Measurements from ENCODE around the gene ESPN.
"Not testable (repeated sequence)": the region's sequence is repeated elsewhere in the genome, so short reads cannot be mapped to it uniquely, and the experiment has no call there.

The ESPN gene

DNA sequence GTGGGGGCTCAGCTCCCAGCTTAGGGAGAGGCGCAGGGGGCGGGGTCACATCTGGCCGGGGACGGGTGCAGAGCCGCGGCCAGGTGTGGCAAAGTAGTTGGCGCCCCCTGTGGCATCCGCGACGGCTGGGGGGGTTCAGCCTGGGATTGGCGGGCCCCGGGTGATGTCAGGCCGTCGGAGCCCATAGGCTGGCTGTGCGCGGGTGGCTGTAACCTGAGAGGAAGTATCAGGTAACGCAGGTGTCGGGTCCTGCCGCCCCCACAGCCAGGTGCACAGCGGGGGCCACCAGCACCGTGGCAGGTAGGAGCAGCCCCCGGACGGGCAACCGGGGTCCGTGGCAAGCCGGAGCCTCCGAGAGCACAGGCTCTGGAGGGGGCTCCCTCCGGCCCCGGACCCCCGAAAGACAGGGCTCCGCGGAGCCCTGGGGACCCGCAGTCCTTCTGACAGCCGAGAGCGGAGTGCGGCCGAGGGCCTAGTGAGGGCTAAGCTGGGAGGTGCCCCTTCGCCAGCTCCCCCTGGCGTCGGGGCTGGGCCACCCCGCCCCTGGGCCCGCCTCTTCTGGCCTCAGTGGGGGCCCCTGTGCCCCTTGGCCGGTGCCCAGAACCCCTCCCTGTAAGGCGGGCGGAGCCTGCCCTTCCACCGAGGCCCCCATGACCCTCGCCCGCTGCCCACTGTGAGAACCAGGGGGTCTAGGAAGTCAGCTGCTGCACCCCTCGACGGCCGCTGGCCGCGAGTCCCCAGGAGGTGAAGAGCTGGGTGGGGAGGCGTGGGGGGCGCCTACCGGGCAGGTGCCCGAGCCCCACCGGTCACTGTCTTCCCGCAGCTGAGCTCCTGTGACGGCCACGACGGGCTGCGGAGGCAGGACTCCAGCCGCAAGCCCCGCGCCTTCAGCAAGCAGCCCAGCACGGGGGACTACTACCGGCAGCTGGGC lies 23.5 kb downstream of the ESPN start:
- DNase-seq (ENCODE audit: low read depth), result no peak

- no peak for DNase-seq (ENCODE audit: low read depth)
These were observed 24.4 kb downstream of the ESPN start for GRCh38 chr1:6448749-6449631.

DNA sequence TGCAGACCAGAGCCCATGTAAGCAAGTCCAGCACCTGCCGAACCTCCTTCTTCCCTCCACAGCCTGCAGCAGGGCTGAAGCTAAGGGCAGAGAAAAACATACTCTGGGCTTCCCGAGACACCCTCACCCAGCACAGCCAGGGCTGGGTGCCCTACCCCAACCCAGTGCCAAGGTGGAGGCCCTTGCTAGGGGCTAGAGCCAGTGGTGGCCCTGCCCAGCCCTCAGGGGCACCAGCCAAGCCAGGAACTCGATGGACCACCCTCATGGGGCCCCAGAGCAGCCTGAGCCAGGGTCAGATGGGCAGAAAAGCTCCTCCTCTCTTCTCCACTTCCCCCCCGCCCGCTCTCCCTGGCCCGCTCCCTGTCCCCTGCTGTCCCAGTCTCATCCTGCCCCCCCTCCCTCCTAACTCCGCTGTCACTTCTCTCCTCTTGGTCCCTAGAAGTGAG lies 25.5 kb downstream of the ESPN start:
- DNase-seq (ENCODE audit: low read depth), result no peak

GRCh38 chr1:6450486-6450885 lies 25.9 kb downstream of the ESPN start:
- not testable (repeated sequence) for DNase-seq (ENCODE audit: low read depth)

- DNase-seq (ENCODE audit: low read depth), result no peak
These were observed 26.4 kb downstream of the ESPN start for GRCh38 chr1:6450943-6451373.

DNA sequence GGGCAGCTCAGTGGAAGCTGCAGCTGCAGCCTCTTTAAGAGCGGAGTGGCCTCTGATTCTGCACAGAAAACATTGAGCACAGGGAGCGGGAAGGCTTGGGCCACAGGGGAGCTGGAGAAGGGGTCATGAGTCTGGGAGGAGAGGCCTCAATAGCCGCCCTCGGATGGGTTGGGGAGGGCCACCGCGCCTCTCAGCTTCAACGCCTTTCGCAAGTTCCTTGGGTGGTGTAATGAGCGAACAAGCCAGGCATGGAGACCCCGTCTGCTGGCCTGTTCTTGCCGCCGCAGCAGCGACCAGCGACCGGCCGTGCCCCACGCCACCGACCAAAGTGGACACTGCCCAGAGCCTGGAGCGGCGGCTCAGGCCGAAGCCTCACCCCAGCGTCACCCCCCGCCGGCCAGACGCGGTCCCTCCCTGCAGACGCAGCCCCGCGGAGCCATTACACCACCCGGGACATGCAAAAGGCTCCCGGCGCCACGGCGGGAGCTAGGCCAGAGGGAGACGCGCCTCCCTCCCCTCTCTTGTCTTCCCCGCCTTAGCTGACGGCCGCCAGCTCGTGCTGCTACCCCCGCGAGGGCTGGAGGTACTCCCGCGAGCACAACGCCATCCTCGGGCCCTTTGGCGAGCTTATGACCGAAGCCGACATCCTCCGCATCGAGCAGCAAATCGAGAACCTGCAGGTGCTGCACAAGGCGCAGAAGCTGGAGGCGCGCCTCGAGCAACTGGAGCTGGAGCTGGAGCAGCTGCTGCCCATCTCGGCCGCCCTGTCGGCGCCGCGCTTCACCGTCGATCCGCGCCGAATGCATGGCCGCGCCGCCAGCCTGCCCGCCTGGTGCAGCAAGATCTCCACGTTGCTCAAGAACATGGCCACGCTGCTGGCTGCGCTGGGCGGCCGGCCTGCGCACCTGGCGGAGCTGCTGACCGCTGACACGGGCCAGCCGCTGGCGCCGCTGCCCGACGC lies 29.6 kb downstream of the ESPN start:
- not testable (repeated sequence) for DNase-seq (ENCODE audit: low read depth)

DNA sequence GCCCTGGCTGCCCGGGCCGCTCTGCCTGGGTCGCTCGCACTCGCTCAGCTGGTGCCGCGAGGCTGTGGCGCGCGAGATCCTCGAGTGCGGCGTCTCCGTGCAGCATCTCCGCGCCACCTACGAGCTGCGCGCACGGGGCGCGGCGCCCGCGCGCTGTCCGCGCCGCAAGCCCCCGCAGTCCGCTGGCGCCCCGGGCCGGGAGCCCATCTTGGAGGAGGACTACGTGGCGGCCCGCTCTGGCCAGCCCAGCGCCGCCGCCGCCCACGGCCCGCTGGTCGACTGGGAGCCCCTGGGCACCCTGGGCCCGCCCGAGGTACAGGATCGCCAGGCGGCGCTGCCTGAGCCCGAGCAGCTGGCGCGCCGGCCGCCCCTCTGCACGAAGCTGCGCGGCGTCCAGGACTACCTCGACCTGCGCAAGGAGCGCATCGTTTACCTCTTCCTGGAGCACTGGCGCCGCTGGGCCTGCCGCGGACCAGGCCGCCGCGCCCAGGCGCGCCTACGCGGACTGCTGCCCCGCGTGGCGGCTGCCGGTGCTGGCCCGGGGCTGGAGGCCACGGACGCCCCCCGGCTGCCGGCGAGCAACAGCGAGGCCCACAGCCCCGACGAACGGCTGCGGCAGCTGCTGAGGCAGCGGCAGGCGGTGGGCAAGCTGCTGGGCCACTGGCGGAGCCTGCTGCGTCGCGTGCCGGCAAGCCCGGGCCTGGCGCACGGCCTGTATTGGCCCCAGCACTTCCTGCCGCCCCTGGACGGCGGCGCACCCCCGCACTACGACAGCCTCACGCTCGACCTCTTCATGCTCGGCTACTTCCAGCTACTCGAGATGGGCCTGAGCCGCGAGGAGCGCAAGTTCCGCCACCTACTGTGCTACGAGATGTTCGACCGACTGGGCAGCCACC lies 30.5 kb downstream of the ESPN start:
- DNase-seq (ENCODE audit: low read depth), result no peak

DNA sequence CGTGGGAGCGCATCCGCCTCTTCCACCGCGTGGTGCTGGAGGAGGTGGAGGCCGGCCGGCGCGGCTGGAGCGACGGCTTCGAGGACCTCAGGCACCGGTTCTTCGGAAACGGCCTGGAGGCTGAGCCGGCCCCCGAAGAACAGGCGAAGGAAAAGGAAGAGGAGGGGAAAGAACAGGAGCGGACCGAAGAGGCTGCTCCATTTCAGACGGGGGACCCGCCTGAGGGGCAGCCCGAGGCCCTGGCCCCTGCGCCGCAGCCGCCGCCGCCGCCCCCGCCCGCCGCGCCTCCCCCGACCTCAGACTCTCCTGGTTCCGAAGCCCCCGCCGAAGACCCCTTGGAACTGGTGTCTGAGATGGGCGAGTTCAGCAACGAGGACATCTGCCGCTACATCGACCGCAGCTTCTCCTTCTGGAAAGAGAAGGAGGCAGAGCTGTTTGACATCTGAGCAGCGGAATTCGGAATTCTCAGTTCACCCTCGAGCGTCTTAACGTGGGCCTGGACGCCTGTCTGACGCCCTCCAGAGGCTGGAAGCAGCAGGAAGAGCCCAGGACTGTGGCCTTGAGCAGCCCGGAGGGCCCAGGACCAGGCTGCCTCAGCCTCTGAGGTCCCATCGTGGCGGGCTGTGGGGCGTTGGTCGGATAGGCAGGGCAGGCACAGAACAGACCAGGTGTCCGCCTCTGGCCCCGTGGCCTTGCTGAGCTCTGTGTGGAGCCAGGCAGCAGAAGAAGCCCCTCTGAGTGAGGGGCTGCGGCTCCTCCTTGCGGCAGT lies 31.4 kb downstream of the ESPN start:
- DNase-seq (ENCODE audit: low read depth), result not testable (repeated sequence)

- no peak for DNase-seq (ENCODE audit: low read depth)
These were observed 32.4 kb downstream of the ESPN start for GRCh38 chr1:6456800-6457466.

GRCh38 chr1:6459850-6460265 lies 35.3 kb downstream of the ESPN start:
- no peak for DNase-seq (ENCODE audit: low read depth)

DNA sequence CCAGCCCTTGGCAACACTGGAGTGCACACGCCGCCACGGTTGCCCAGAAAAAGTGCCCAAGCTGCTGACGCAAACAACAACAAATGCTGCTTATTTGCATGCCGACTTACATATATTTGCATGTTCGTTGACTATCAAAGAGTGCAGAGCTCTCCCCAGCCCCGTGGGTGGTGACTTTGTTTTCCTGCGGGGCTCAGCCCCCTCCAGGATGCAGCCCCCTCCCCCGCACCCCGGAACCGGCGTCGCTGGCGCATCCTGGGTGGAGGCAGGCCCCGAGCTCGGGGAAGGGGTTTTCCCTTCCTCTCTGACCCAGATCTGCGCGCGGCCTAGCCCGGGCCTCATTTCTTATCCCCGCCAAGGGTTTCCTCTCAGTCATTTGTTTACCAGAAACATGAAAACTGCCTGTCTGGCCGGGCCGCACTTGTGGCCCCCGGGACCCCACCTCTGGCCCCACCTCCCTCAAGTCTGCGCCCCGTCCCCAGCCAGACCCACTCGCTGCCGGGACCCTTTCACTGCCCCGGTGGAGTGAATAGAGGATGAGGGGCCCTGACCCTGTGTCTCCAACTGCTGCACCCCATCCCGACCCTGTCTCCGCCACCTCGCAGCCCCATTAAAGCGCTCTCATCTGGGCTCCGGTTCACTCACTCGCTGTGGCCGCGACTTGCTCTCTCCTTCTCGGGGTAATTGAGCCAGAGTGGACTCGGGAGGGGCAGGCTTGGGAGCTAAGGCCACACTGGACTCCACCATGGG lies 35.9 kb downstream of the ESPN start:
- DNase-seq (ENCODE audit: low read depth), result no peak

GRCh38 chr1:6461051-6461530 lies 36.5 kb downstream of the ESPN start:
- DNase-seq (ENCODE audit: low read depth), result no peak

DNA sequence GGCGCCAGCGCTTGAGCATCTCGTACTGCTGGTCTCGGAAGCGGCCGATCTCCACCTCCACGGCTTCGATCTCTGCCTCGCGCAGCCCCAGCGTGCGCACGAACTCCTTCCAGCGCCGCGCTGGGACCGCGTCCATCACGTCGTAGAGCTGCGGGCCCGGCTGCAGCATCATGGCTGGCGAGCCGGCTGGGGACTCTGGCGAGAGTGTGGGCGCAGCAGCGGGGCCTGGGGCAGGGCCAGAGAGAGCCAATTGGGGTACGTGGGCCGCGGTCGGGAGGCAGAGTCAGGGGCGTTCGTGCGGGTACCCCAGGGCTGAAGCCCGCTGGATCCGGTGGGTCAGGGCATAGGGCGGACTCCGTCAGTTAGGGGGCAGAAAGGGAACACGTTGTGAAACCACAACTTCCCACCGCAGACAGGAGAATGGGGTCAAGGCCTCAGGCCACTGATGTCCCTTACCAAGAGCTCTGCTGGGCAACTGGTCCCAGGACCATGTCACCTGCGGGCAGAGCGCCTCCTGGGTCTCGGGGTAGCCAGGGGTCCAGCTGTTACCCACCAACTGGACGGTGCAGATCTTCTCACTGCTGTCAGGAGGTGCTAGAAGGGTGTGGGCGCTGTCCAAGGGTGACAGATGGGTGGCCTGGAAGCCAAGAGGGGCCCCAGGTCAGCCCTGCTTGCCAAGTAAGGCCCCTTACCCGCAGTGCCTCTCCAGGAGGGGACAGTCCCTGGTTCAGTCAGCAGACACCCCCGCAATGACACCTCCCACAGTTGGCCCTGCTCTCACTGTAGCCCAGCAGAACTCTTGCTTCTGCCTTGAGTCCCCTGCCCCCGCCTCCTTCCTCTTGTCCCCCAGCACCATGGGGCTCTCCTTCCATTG lies 37.2 kb downstream of the ESPN start:
- DNase-seq (ENCODE audit: low read depth), result no peak

- DNase-seq (ENCODE audit: low read depth), result no peak
These were observed 38.0 kb downstream of the ESPN start for GRCh38 chr1:6462412-6463119.

GRCh38 chr1:6463120-6463412 lies 38.5 kb downstream of the ESPN start:
- DNase-seq (ENCODE audit: low read depth), result no peak

GRCh38 chr1:6464514-6464836 lies 39.9 kb downstream of the ESPN start:
- no peak for DNase-seq (ENCODE audit: low read depth)

DNA sequence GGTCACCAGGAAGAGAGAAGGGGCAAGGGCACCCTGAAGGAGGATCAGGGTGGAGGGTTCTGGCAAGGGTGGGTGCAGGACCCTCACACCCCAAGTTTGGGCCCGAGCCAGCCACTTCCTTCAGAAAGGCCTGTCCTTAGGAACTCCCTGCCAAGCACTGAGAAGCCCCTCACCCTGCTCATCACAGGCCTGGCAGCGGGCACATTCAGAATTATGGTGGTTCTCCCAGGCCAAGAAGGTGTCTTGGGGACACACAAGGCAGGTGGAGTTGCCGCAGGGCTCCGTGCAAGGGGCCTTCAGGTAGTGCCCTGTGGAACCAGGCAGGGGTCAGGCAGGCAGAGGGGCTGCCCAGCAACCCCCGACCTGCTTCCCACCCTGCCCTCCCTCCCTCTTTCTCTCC lies 40.3 kb downstream of the ESPN start:
- no peak for DNase-seq (ENCODE audit: low read depth)

Measured in GM04503 (cell line).